NCI-H510A (cell line): ENCODE data around the gene MUC5AC.

ENCODE experiments used
- DNase-seq: peaks from one replicate; lab custom pipeline; 2025; lab: John Stamatoyannopoulos, UW

The MUC5AC gene

GRCh38 chr11:1226226-1226985, 68.7 kb downstream of the MUC5AC start:
- no peak for DNase-seq

- no peak for DNase-seq
These were observed 69.3 kb downstream of the MUC5AC start for GRCh38 chr11:1226986-1227550.

- no peak for DNase-seq
These were observed 69.9 kb downstream of the MUC5AC start for GRCh38 chr11:1227551-1228100.

- no peak for DNase-seq
These were observed 70.5 kb downstream of the MUC5AC start for GRCh38 chr11:1228101-1228821.

- DNase-seq, result no peak
These were observed 71.2 kb downstream of the MUC5AC start for GRCh38 chr11:1228921-1229451.

- no peak for DNase-seq
These were observed 71.8 kb downstream of the MUC5AC start for GRCh38 chr11:1229471-1230120.

- DNase-seq, result no peak
These were observed 72.3 kb downstream of the MUC5AC start for GRCh38 chr11:1230121-1230455.

- no peak for DNase-seq
These were observed 73.0 kb downstream of the MUC5AC start for GRCh38 chr11:1230456-1231395.

- peak; percentile 19 for DNase-seq
These were observed 73.8 kb downstream of the MUC5AC start for GRCh38 chr11:1231396-1232020.

GRCh38 chr11:1232021-1232882, 74.5 kb downstream of the MUC5AC start:
- DNase-seq, result no peak

GRCh38 chr11:1232883-1233321, 75.1 kb downstream of the MUC5AC start:
- no peak for DNase-seq

- no peak for DNase-seq
These were observed 75.7 kb downstream of the MUC5AC start for GRCh38 chr11:1233351-1234053.

- DNase-seq, result no peak
These were observed 76.4 kb downstream of the MUC5AC start for GRCh38 chr11:1234054-1234720.

- no peak for DNase-seq
These were observed 77.1 kb downstream of the MUC5AC start for GRCh38 chr11:1234771-1235305.

- DNase-seq, result no peak
These were observed 77.7 kb downstream of the MUC5AC start for GRCh38 chr11:1235306-1235900.

GRCh38 chr11:1235901-1236315, 78.2 kb downstream of the MUC5AC start:
- DNase-seq, result no peak

GRCh38 chr11:1236316-1237127, 78.8 kb downstream of the MUC5AC start:
- DNase-seq, result no peak
